Endothelial cell (in vitro differentiated cells): Measurements from ENCODE around the gene TMEM141. TPM values are rescaled to one million over a fixed set of nuclear protein-coding genes. Genes with fewer than 3 reads are reported as not detected.
"Not testable (repeated sequence)": the region's sequence is repeated elsewhere in the genome, so short reads cannot be mapped to it uniquely, and the experiment has no call there.

Source experiments
- DNase-seq: peaks from one replicate; pipeline ENCODE4 v3.0.0; 2021; ENCODE audit warnings: low spot score
- H3K27ac Mint-ChIP-seq: one replicate; pipeline ENCODE4 v1.8.0; 2021; ENCODE audit warnings: mixed read lengths, inconsistent platforms; ENCODE audit not compliant: unreplicated experiment
- H3K27me3 Mint-ChIP-seq: one replicate; pipeline ENCODE4 v1.8.0; 2021; ENCODE audit warnings: mild to moderate bottlenecking, moderate library complexity, mixed read lengths, inconsistent platforms; ENCODE audit not compliant: unreplicated experiment
- H3K36me3 Mint-ChIP-seq: one replicate; pipeline ENCODE4 v1.8.0; 2021; ENCODE audit warnings: mild to moderate bottlenecking, low read depth, mixed read lengths, inconsistent platforms; ENCODE audit not compliant: unreplicated experiment
- H3K4me1 Mint-ChIP-seq: one replicate; pipeline ENCODE4 v1.8.0; 2021; ENCODE audit warnings: mild to moderate bottlenecking, mixed read lengths, inconsistent platforms; ENCODE audit not compliant: unreplicated experiment
- H3K4me3 Mint-ChIP-seq: one replicate; pipeline ENCODE4 v1.8.0; 2021; ENCODE audit warnings: mild to moderate bottlenecking, mixed read lengths, inconsistent platforms; ENCODE audit not compliant: unreplicated experiment
- H3K9me3 Mint-ChIP-seq: one replicate; pipeline ENCODE4 v1.8.0; 2021; ENCODE audit warnings: mixed read lengths, inconsistent platforms; ENCODE audit not compliant: unreplicated experiment
- total RNA-seq: library from RNA; stranded (reverse); fragmentation: NEBNext Ultra II Directional; extraction: Animal tissue kit (Norgen Biotek cat#: 25700); gene quantifications from one replicate; pipeline ENCODE4 v1.2.1, GENCODE V29; 2021; ENCODE audit not compliant: unreplicated experiment
- TF ChIP-seq, protein P1 (sequence below): fragments of 200-600 bp; sonication (generic); IDR thresholded peaks from one replicate; pipeline ENCODE4 v1.5.0; 2021; ENCODE audit warnings: antibody characterized with exemption; ENCODE audit not compliant: unreplicated experiment

The TMEM141 gene
- total RNA-seq, 1 donor from 2014 or later, result 73.0 TPM

DNA sequence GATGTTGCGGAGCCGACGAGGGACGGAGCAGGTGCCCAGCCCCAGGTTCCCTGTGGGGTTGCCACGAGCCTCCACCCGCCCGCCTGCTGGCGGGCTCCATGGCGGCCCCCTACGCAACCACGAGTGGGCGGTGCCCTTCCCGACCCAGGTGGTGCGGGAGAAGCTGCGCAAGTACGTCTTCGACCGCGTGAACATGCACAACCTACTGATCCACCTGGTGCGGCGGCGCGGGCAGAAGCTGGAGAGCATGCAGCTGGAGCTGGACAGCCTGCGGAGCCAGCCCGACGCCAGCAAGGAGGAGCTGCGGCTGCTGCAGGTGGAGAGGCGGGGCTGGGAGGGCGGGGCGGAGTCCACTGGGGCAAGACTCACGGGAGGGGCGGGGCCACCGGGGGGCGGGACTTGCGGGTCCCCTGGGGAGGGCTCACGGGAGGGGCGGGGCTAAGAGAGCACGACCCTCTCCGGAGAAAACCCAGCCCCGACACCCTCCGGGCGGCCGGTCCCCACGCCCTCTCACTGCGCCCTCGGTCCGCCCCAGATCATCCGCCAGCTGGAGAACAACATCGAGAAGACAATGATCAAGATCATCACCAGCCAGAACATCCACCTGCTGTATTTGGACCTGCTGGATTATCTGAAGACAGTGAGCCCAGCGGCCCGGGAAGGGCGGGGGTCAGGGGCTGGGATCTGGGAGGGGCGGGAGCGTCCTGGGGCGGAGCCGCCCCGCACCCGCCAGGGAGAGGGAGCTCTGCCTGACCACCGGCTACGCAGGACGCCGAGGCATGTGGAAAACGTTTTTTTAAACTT, 8.9 kb downstream of the TMEM141 start:
- Mint-ChIP-seq H3K4me3 (peak overlapping the region; percentile 90), H3K4me1 (peaks cover 16% of the 10 kb centered on the region), H3K36me3 (peaks cover 3% of the 10 kb centered on the region), H3K27me3 (peaks cover 18% of the 10 kb centered on the region), H3K27ac (no peak overlapping the region), H3K9me3 (no peaks in the 10 kb centered on the region)
- peak; percentile 89 for DNase-seq
- TF ChIP-seq, protein P1, sequence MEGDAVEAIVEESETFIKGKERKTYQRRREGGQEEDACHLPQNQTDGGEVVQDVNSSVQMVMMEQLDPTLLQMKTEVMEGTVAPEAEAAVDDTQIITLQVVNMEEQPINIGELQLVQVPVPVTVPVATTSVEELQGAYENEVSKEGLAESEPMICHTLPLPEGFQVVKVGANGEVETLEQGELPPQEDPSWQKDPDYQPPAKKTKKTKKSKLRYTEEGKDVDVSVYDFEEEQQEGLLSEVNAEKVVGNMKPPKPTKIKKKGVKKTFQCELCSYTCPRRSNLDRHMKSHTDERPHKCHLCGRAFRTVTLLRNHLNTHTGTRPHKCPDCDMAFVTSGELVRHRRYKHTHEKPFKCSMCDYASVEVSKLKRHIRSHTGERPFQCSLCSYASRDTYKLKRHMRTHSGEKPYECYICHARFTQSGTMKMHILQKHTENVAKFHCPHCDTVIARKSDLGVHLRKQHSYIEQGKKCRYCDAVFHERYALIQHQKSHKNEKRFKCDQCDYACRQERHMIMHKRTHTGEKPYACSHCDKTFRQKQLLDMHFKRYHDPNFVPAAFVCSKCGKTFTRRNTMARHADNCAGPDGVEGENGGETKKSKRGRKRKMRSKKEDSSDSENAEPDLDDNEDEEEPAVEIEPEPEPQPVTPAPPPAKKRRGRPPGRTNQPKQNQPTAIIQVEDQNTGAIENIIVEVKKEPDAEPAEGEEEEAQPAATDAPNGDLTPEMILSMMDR, result no peak

GRCh38 chr9:136802321-136802720, 11.2 kb downstream of the TMEM141 start:
- Mint-ChIP-seq H3K4me1 (peaks cover 7% of the 10 kb centered on the region), H3K36me3 (peaks cover 8% of the 10 kb centered on the region), H3K27ac (no peak overlapping the region), H3K9me3 (no peaks in the 10 kb centered on the region), H3K27me3 (peaks cover 17% of the 10 kb centered on the region), H3K4me3 (no peak overlapping the region)
- TF ChIP-seq, protein P1, result no peak
- no peak for DNase-seq

DNA sequence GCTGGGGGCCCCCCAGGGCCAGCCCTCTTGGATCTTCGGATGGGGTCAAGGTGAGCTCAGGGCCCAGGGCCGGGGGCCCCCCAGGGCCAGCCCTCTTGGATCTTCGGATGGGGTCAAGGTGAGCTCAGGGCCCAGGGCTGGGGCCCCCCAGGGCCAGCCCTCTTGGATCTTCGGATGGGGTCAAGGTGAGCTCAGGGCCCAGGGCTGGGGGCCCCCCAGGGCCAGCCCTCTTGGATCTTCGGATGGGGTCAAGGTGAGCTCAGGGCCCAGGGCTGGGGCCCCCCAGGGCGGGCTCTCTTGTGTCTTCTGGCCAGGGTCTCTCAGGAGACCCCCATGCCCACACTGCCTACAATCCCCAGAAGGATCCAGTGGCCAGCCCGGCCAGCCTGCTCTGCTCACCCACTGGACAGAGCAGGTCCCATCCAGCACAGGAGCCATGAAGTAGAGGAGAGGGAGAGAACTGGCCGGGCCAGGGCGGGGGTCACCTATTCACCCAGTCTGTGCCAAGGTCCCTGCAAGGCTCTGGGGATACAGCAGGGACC, 11.9 kb downstream of the TMEM141 start:
- not testable (repeated sequence) for DNase-seq, H3K4me3 Mint-ChIP-seq, H3K9me3 Mint-ChIP-seq, H3K36me3 Mint-ChIP-seq, H3K27ac Mint-ChIP-seq, H3K4me1 Mint-ChIP-seq
- peaks cover 17% of the 10 kb centered on the region for H3K27me3 Mint-ChIP-seq

- TF ChIP-seq, protein P1, result no peak
- Mint-ChIP-seq H3K27me3 (peaks cover 17% of the 10 kb centered on the region), H3K27ac (no peak overlapping the region), H3K4me3 (peak overlapping the region; percentile 73), H3K36me3 (peaks cover 8% of the 10 kb centered on the region), H3K9me3 (no peaks in the 10 kb centered on the region), H3K4me1 (peaks cover 8% of the 10 kb centered on the region)
- DNase-seq, result no peak
These were observed 12.7 kb downstream of the TMEM141 start for GRCh38 chr9:136803551-136804508.

- Mint-ChIP-seq H3K4me3 (no peak overlapping the region), H3K36me3 (peaks cover 8% of the 10 kb centered on the region), H3K9me3 (no peaks in the 10 kb centered on the region), H3K27ac (no peak overlapping the region), H3K27me3 (peaks cover 17% of the 10 kb centered on the region), H3K4me1 (peaks cover 15% of the 10 kb centered on the region)
- no peak for DNase-seq
- TF ChIP-seq, protein P1, result no peak
These were observed 13.5 kb downstream of the TMEM141 start for GRCh38 chr9:136804509-136805206.
